ENCODE results near the gene OAS2.
A peak's percentile ranks its signal among the peaks of the same experiment; 100 is the strongest.

Gene OAS2

GRCh38 chr12:113030875-113031525, 52.7 kb downstream of the OAS2 start:
- in situ Hi-C loops (cut with HindIII; ENCODE audit: low pct_ligation_motif_present, low sequenced_read_pairs): loop anchor here (25.0 kb wide), 1 partner anchor 131 kb away; no protein-coding TSS in a partner anchor
- Histone ChIP-seq H3K27me3 (replicated peaks) (no peaks in the 10 kb centered on the region), H3K36me3 (replicated peaks) (no peaks in the 10 kb centered on the region), H3K27ac (no peak overlapping the region), H3K4me3 (ENCODE audit: low read depth, low read length) (no peak overlapping the region)
- peak; percentile 65 for DNase-seq
- peak; percentile 78 for TF ChIP-seq CTCF (IDR thresholded peaks at IDR 0.05; ENCODE audit: low read depth, low read length, missing control alignments)

GRCh38 chr12:113039911-113040445, 61.7 kb downstream of the OAS2 start:
- peak; percentile 5 for DNase-seq
- in situ Hi-C loops (cut with HindIII; ENCODE audit: low pct_ligation_motif_present, low sequenced_read_pairs): loop anchor here (25.0 kb wide), 1 partner anchor 122 kb away; no protein-coding TSS in a partner anchor
- H3K4me3 ChIP-seq (ENCODE audit: low read depth, low read length): no peak overlapping the region
- no peaks in the 10 kb centered on the region for H3K27me3 ChIP-seq (replicated peaks)
- no peaks in the 10 kb centered on the region for H3K36me3 ChIP-seq (replicated peaks)
- no peak for TF ChIP-seq CTCF (IDR thresholded peaks at IDR 0.05; ENCODE audit: low read depth, low read length, missing control alignments)
- H3K27ac ChIP-seq: peak overlapping the region; percentile 47

GRCh38 chr12:113040722-113041171, 62.4 kb downstream of the OAS2 start:
- DNase-seq: peak; percentile 81
- H3K27ac ChIP-seq: peak overlapping the region; percentile 59
- no peaks in the 10 kb centered on the region for H3K27me3 ChIP-seq (replicated peaks)
- in situ Hi-C loops (cut with HindIII; ENCODE audit: low pct_ligation_motif_present, low sequenced_read_pairs): loop anchor here (25.0 kb wide), 1 partner anchor 122 kb away; no protein-coding TSS in a partner anchor
- no peak overlapping the region for H3K4me3 ChIP-seq (ENCODE audit: low read depth, low read length)
- no peaks in the 10 kb centered on the region for H3K36me3 ChIP-seq (replicated peaks)
- no peak for TF ChIP-seq CTCF (IDR thresholded peaks at IDR 0.05; ENCODE audit: low read depth, low read length, missing control alignments)

- Histone ChIP-seq H3K27me3 (replicated peaks) (no peaks in the 10 kb centered on the region), H3K27ac (no peak overlapping the region), H3K36me3 (replicated peaks) (no peaks in the 10 kb centered on the region), H3K4me3 (ENCODE audit: low read depth, low read length) (no peak overlapping the region)
- no peak for DNase-seq
- TF ChIP-seq CTCF (IDR thresholded peaks at IDR 0.05; ENCODE audit: low read depth, low read length, missing control alignments): no peak
- in situ Hi-C loops (cut with HindIII; ENCODE audit: low pct_ligation_motif_present, low sequenced_read_pairs): loop anchor here (25.0 kb wide), 1 partner anchor 121 kb away; no protein-coding TSS in a partner anchor
Measured at GRCh38 chr12:113041560-113041959, 63.2 kb downstream of the OAS2 start.

- Histone ChIP-seq H3K27me3 (replicated peaks) (no peaks in the 10 kb centered on the region), H3K36me3 (replicated peaks) (no peaks in the 10 kb centered on the region), H3K27ac (no peak overlapping the region), H3K4me3 (ENCODE audit: low read depth, low read length) (no peak overlapping the region)
- no peak for DNase-seq
- TF ChIP-seq CTCF (IDR thresholded peaks at IDR 0.05; ENCODE audit: low read depth, low read length, missing control alignments): no peak
- in situ Hi-C loops (cut with HindIII; ENCODE audit: low pct_ligation_motif_present, low sequenced_read_pairs): loop anchor here (25.0 kb wide), 1 partner anchor 119 kb away; no protein-coding TSS in a partner anchor
Measured at GRCh38 chr12:113043240-113043639, 64.9 kb downstream of the OAS2 start.
